ENCODE results near the gene FAXDC2.

Gene FAXDC2

GRCh38 chr5:154784856-154785255, 65.5 kb downstream of the FAXDC2 start:
- no peak overlapping the region for H3K4me3 ChIP-seq (ENCODE audit: low read depth, low read length)
- TF ChIP-seq CTCF (IDR thresholded peaks at IDR 0.05; ENCODE audit: borderline replicate concordance, insufficient read depth, low read depth, low read length): no peak

- H3K4me3 ChIP-seq (ENCODE audit: low read depth, low read length): no peak overlapping the region
- TF ChIP-seq CTCF (IDR thresholded peaks at IDR 0.05; ENCODE audit: borderline replicate concordance, insufficient read depth, low read depth, low read length): no peak
Observed at GRCh38 chr5:154783774-154784460, 66.5 kb downstream of the FAXDC2 start.

- no peak for TF ChIP-seq CTCF (IDR thresholded peaks at IDR 0.05; ENCODE audit: borderline replicate concordance, insufficient read depth, low read depth, low read length)
- H3K4me3 ChIP-seq (ENCODE audit: low read depth, low read length): no peak overlapping the region
Observed at GRCh38 chr5:154782812-154783592, 67.4 kb downstream of the FAXDC2 start.

GRCh38 chr5:154782326-154782725, 68.1 kb downstream of the FAXDC2 start:
- no peak for TF ChIP-seq CTCF (IDR thresholded peaks at IDR 0.05; ENCODE audit: borderline replicate concordance, insufficient read depth, low read depth, low read length)
- H3K4me3 ChIP-seq (ENCODE audit: low read depth, low read length): no peak overlapping the region

- H3K4me3 ChIP-seq (ENCODE audit: low read depth, low read length): no peak overlapping the region
- no peak for TF ChIP-seq CTCF (IDR thresholded peaks at IDR 0.05; ENCODE audit: borderline replicate concordance, insufficient read depth, low read depth, low read length)
Observed at GRCh38 chr5:154780128-154780527, 70.3 kb downstream of the FAXDC2 start.

- TF ChIP-seq CTCF (IDR thresholded peaks at IDR 0.05; ENCODE audit: borderline replicate concordance, insufficient read depth, low read depth, low read length): no peak
- no peak overlapping the region for H3K4me3 ChIP-seq (ENCODE audit: low read depth, low read length)
Observed at GRCh38 chr5:154779105-154779504, 71.3 kb downstream of the FAXDC2 start.

GRCh38 chr5:154778534-154778933, 71.9 kb downstream of the FAXDC2 start:
- TF ChIP-seq CTCF (IDR thresholded peaks at IDR 0.05; ENCODE audit: borderline replicate concordance, insufficient read depth, low read depth, low read length): no peak
- no peak overlapping the region for H3K4me3 ChIP-seq (ENCODE audit: low read depth, low read length)
